Measurements from ENCODE around the gene TMEFF1.

The TMEFF1 gene

DNA sequence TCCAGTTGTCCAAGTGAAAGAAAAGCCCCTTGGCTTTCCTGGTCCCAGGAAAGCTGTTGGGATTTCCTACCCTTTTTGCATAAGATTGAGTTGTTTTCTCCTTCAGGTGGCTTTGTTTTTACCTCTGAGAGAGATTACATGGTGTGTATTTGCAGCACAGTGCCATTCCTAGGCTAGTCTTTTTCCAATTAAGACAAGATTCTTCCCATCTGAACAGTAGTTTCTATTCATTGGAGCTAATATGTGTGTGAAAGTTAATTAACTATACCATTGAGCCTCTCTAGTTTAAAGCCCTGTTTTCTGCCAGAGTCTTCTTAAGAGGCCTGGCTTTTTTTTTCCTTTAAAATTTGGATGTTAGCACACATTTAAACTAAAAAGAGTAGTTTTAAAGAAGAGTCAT, 25.9 kb upstream of the TMEFF1 start:
- DNase-seq (ENCODE audit: low spot score) = no peak

DNA sequence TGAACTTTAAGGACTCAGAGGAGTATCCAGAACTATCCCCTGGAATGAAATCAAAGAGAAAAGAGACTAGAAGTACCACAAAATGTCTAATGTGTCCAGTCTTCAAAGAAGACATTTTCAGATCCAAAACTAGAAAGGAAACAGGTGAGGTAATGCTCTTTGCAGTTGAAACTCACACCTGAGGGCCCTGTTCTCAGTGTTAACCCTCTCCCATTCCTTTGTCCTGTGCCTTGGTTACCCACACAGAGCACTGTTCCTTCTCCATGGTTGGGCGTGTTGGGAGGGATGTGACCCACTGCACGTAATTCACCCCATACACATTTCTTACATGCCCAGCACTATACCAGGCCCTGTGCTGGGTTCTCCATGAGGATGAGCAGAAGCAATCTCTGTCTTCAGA, 24.7 kb upstream of the TMEFF1 start:
- DNase-seq (ENCODE audit: low spot score) = no peak

DNA sequence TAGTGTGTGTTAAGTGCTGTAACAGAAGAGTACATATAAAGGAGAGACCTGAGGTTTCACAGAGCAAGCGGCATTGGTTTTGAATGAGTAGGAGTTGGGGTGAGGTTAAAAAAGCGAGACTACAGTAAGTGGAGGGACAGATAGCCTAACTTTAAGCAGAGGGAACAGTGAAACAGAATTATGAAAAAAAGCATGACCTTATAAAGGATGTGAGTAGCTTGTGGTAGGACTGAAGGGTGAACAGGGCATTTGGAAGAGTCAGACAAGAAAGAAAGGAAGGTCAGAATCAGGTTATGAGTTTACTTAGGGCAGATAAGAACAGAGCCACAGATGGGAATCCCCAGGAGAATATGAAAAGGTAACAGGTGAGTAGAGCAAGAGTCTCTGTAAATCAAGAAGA, 23.5 kb upstream of the TMEFF1 start:
- no peak for DNase-seq (ENCODE audit: low spot score)

DNA sequence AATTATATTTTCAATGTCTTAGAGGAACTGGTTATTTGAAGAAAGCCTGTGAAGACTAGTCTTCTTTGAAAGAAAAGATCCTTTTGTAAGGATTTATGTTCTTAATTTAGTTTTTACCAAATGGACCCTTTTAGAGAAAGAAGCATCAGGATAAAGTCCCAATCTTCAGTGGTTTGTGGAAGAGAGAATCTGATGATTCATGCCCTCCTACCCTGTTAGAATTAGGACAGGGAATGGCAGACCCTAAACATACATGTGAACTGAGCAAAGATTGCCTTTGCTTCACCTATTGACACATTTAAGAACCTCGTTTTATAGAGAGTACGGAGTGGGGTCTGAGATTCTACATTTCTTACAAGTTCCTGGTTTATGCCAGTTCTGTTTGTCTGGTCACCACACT, 20.1 kb upstream of the TMEFF1 start:
- no peak for DNase-seq (ENCODE audit: low spot score)

DNA sequence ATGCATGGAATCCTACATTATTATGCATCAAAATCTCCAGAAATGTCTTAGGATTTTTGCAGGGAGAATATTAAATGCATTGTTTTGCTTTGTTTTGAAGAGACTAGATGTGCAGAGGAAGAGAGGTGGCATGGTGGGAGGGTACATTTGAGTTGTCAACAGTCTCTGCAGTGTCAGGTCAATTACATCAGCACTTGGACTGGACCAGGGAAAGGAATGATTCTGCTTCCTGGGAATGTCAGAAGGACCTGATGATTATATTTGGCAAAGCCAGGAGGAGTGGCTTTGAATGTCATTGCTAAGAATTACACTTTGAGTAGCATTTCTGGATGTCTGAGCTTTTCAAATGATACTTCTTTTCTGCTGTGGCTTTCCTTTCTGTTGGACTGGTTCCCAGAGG, 17.5 kb upstream of the TMEFF1 start:
- no peak for DNase-seq (ENCODE audit: low spot score)

DNA sequence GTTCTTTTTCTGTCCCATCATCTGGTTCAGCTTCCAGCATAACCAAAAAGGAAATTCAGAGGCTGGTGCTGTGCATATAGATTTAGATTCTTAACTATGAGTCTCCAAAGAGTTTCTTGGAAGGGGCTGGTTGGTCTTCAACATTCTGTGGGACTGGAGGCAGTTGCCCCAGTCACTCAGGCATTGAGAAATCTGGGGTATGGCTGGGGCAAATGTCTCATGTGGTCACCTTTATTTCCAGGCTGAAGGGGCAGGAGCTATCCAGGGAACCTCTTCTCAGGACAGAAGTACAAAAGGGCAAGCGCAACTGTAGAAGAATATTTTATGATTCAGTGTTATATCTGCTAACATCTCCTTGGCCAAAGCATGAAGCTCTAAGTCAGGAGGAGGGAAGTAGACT, 15.4 kb upstream of the TMEFF1 start:
- no peak for DNase-seq (ENCODE audit: low spot score)

DNA sequence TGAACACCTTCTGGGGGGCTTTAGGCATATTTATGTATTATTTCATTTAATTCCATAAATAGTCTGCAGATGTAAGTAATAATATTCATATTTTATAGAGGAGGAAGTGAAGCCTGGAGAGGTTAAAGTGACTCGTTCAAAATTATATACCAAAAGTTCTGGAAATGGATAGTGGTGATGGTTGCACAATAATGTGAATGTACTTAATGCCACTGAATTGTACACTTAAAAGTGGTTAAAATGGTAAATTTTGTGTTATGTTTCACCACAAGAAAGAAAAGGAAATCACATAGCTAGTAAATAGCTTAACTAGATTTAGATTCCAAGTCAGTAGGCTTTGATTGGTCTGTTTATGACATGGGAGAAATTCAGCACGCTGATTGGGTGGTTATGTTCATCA, 13.0 kb upstream of the TMEFF1 start:
- no peak for DNase-seq (ENCODE audit: low spot score)

DNA sequence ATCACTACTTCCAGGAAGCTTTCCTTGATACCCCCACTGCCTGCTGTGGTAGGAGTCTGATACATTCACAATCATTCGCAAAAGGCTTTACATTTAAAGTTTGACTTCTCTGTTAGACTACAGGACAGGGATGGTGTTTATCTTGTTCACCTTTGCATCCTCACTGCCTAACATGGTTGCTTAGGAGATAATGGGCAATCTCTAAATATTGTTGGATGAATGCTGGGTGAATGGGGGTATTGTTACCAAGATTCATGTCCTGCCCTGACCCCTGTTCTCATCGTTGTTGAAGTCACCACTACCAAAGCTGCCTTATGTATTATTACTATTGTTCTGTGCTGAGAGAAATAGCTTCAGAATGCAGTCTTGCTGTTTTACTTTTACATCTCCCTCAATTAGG, 7.7 kb upstream of the TMEFF1 start:
- no peak for DNase-seq (ENCODE audit: low spot score)

DNA sequence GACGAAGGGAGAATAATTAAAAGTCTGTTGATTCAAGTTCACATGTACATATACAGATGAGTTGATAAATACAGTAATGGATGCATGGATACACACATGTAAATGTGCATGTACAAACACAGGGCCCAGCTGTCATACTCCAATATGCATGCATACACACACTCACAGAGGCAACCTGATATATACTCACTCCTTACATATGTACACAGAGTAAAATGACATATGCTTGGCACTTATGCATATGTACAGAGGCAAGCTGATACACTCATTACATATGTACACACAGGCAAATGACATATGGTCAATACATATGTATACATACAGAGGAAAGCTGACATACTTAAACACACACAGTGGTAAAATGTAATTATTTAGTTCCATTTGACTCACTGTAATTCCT, 7.2 kb upstream of the TMEFF1 start:
- DNase-seq (ENCODE audit: low spot score) = no peak

DNA sequence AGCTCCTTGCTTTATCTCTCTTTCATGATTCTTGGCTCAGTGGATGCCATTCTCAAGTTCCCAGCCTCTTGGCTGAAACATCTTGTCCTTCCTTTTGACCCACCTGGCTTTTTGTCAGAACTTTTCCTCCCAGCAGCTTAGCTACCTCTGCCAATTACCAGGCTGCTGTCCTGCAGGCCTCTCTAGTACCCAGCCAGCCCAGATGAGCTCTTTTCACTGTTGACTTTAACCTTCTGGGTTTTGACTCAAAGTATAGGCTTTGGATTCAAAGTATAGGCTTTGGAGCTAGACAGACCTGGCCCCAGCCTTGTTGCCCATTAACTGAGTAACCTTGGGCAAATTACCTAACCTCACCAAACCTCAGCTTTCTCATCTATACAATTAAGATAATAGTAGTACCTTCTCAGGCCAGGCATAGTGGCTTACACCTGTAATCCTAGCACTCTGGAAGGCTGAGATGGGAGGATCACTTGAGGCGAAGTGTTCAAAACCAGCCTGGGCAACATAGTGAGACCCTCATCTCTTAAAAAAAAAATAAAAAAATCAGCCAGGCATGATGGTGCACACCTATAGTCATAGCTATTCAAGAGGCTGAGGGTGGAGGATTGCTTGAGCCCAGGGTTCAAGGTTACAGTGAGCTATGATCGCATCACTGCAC, 6.6 kb upstream of the TMEFF1 start:
- DNase-seq (ENCODE audit: low spot score) = no peak

DNA sequence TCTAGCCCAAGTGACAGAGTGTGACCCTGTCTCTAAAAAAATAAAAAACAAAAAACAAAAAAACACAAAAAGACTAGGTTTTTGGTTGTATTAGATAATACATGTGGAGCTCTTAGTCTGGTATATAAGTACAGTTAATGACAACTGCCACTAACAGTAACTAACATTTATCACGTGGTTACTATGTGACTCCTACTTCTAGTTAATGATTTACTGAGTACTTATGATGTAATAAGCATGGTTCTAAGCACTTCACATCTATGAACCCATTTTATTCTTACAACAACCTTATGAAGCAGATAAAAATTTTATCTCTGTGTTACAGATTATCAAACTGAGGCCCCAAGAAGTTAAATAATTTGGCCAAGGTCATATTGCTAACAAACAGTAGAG, 6.1 kb upstream of the TMEFF1 start:
- DNase-seq (ENCODE audit: low spot score) = no peak

DNA sequence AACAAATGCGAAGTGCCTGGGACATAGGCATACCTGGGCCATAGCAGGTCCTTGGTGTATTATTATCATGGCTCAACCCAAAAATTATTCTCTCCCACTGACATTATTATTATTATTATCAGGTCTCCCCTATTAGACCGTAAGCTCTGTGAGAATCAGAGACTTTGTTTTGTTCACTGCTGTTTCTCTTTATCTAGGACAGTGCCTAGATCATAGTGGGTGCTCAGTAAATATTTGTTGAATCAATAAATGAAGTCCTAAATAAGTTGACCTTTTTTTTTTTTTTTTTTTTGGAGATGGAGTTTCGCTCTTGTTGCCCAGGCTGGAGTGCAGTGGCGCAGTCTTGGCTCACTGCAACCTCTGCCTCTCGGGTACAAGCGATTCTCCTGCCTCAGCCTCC, 4.9 kb upstream of the TMEFF1 start:
- no peak for DNase-seq (ENCODE audit: low spot score)

DNA sequence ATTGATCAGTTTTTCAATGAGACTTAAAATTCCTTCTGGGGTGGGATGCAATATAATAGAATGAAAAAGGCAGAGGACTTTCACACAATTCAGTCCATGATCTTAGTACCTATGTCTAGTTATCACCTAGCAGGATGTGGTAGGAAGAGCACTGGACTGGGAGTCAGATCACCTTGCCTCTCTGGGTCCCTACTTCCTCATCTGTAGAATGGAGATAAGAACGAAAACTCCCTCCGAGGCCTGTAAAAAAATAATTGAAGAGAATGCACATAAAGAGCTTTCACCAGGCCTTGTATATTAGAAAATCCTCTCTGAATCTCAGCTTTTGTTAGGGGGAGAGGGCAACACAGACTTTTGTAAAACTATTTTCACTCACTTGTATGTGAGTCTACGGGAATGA, 681 bp upstream of the TMEFF1 start:
- DNase-seq (ENCODE audit: low spot score) = no peak

DNA sequence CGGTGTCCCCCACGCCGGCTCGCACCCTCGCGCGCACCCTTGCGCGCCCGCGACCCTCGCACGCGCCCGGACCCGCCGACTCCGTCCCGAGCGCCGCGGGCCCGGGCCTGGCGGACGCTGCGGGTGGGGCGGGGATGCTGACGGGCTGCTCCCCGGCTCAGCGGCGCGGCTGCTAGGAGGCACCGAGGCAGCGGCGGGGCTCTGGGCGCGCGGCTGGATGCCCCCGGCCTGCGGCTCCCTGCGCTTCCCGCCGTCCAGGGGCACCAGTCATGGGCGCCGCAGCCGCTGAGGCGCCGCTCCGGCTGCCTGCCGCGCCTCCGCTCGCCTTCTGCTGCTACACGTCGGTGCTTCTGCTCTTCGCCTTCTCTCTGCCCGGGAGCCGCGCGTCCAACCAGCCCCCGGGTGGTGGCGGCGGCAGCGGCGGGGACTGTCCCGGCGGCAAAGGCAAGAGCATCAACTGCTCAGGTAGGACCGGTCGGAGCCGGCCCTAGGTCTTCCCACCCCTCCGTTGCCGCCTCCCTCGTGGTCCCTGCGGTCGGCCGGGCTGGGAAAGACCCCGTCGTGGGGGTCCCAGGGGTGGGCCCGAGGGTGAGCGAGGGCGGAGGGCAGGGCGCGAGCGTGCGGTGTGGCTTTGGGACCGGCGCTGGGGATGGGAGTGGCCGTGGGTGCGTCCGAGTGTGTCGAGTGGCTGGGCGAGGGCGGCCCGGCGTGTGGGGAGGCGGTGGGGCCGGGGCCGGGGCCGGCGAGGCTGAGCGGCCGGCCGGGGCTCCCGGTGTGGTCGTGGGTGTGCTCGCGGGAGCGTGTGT, 530 bp downstream of the TMEFF1 start:
- DNase-seq (ENCODE audit: low spot score) = peak; percentile 34

DNA sequence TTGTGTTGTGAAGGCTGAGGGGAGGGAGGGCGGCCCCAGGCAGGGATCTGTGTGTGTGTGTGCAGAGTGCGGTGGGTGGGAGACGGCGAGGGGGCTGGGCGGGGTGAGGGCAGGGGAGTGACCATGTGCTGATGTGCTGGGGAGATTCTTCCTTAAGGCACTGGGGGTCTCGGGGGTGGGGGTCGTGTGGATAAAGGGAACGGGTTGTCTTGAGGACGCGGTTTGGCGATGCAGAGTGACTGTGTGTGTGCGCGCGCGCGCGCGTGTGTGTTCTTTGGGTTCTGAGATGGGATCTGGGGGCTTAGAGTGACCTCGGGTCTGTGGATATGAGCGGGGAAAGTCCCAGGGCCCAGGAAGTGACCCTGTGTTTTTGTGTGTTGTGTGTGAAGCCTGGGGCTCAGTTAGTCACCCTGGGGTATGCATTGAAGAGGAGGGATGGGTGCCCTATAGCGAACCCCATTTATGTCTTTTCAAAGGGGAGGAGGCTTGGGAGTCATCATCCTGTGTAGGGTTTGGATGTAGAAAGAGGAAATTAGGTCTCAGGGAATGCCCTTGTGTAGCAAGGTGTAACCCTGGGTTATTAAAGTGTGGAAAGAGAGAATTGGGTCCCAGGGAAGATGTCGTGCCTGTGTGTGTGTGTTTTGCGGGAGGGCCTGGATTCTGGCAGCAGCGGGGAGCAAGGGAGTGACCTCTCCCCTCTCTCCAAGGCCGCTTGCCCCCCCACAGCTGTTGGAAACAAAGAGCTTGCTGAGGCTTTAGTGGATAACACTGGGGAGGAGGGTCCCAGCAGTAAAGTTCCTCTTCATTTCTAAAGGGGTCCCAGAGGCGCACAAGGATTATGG, 1.4 kb downstream of the TMEFF1 start:
- DNase-seq (ENCODE audit: low spot score) = no peak

DNA sequence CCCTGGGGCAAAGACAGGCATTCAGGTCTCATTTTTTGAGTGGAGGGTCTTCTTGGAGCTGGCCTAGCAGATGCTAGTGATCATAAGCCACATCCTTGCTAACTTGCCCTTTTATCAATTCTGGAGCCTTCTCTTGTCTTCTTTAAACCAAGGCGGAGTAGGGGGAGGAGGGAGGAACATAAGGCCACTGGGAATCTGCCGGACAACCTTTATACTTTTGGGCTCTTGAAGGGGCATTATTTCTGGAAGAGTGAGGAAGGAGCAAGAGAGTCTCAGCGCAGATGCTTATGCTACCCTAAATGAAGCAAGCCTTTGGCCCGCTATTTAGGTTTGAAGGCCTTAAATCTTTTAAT, 2.0 kb downstream of the TMEFF1 start:
- DNase-seq (ENCODE audit: low spot score) = no peak

DNA sequence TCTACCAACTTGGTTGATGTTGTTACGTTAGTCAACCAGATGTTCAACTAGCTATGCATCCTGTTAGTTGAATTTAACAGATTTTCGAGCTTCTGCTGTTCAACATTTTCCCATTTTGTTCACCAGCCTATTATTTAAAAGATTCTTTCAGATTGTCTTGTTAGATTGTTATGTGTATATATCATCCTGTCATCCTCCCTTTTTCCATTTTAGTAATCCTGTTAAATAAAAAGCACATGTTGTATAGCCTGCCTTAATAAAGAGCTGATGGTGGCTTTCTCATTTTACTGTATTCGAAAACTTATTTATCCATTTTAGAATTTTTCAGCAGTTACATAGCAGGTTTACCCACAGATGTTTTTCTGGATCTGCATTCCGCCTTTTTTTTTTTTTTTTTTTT, 4.3 kb downstream of the TMEFF1 start:
- no peak for DNase-seq (ENCODE audit: low spot score)

DNA sequence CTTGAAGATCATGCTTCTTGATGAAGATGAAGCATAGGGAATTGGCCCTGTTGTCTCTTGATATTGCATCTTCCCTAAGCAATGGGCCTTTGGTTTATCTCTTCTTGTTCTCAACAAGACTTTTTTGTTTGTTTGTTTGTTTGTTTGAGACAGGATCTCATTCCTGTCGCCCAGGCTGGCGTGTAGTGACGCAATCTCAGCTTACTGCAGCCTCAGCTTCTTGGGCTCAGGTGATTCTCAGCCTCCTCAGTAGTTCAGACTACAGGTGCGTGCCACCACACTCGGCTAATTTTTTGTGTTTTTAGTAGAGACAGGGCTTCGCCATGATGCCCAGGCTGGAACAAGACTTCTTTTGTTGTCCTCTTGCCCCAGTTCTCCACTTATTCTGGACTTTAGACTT, 5.2 kb downstream of the TMEFF1 start:
- no peak for DNase-seq (ENCODE audit: low spot score)

DNA sequence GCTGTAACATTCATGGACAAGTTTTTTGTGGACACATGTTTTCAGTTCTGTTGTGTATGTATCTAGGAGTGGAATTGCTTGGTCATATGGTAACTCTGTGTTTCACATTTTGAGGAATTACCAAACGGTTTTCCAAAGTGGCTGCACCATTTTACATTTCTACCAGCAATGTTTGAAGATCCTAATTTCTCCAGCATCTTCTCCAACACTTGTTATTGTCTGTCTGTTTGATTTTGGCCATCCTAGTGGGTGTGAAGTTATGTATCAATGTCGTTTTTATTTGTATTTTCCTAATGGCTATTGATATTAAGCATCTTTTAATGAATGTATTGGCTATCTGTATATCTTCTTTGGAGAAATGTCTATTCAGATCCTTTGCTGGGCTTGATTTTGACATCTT, 6.9 kb downstream of the TMEFF1 start:
- DNase-seq (ENCODE audit: low spot score) = no peak

DNA sequence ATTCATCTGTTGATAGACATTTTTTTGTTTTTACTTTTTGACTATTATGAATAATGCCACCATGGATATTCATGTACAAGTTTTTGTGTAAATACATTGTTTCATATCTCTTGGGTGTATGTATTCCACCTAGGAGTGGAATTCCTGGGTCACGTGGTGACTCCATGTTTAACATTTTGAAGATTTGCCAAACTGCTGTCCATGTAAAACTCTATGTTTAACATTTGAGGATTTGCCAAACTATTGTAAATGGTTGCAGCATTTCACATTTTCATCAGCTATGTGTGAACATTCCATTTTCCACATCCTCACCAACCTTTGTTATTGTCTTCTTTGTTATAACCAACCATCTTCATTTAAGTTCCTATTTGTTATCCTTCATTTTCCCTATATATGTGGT, 12.2 kb downstream of the TMEFF1 start:
- no peak for DNase-seq (ENCODE audit: low spot score)

DNA sequence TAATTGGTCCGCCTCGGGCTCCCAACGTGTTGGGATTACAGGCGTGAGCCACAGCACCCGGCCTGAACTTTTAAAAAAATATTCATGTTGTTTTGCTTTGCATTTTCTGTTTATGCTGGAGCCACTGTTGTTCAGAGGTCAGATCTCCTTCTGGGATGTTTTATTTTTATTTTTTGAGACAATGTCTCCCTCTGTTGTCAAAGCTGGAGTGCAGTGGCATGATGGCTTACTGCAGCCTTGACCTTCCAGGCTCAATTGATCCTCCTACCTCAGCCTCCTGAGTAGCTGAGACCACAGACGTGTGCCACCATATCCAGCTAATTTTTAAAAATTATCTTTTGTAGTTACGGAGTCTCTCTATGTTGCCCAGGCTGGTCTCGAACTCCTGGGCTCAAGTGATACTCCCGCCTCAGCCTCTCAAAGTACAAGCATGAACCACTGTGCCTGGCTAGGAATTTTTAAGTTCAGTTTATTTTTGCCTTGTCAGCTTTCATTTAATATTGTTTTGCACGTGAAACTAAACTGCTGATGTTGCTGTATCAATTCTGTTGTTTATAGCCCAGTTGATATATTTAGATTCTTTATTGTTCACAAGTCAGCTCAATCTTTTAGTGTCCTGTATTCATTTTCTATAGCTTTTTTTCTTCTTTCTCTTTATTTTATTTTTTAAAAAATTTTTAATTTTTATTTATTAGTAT, 13.7 kb downstream of the TMEFF1 start:
- DNase-seq (ENCODE audit: low spot score) = no peak

DNA sequence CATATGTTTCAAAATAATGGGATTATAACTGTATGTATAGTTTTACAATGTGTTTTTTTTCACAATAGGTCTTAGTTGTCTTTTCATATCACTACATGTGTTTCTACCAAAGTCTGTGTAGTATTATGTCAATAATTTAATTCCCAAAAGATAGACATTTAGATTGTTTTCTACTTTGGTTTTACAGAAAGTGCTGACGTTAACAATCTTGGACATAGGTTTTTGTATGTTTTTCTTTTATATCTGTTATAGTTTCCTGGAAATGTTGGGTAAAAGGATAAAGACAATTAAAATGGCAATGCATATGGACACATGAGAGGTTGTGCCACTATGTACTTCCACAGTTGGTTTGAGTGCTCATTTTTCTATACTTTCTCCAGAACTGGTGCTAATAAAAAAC, 15.2 kb downstream of the TMEFF1 start:
- no peak for DNase-seq (ENCODE audit: low spot score)

DNA sequence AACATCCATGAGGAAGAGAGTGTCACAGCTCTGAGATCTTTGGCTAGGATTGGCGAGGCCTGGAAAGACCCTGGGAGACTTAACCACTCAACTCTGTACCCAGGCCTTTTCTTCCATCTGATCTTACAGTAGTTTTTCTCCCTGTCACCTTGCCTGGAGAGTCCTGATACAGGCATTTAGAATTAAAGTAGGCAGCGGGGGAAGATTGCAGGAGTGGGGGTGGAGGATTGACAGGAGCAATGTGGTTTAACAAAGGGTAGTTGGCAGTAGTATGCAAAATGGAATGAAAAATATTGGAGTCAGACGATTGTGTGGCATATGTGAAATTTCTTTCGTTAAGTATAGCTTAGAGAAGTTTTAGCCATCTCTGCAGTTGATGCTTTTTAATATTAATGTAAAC, 16.9 kb downstream of the TMEFF1 start:
- DNase-seq (ENCODE audit: low spot score) = no peak

Measured in kidney capillary endothelial cell (primary cell).